ENCODE results near the gene GFOD2.
A peak's percentile ranks its signal among the peaks of the same experiment; 100 is the strongest.
"Not testable (repeated sequence)": the region's sequence is repeated elsewhere in the genome, so short reads cannot be mapped to it uniquely, and the experiment has no call there.

GFOD2 gene, protein sequence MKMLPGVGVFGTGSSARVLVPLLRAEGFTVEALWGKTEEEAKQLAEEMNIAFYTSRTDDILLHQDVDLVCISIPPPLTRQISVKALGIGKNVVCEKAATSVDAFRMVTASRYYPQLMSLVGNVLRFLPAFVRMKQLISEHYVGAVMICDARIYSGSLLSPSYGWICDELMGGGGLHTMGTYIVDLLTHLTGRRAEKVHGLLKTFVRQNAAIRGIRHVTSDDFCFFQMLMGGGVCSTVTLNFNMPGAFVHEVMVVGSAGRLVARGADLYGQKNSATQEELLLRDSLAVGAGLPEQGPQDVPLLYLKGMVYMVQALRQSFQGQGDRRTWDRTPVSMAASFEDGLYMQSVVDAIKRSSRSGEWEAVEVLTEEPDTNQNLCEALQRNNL

GRCh38 chr16:67719048-67719777, at the start of gene GFOD2:
Gene GFOD2, minus strand, starts transcription at chr16:67719316. Its CDS starts 33,601 bp downstream, at chr16:67685715.
- H3K27ac Mint-ChIP-seq = peak within 1 kb of the TSS; percentile 99
- ATAC-seq (replicated peaks) (peak; percentile 89 to 94), DNase-seq (peak; percentile 95)
- H3K4me1 Mint-ChIP-seq = peaks cover 26 to 38% of the 10 kb centered on the region in 2 donors
- H3K27me3 Mint-ChIP-seq = no peaks in the 10 kb centered on the region
- no peaks in the 10 kb centered on the region for H3K9me3 Mint-ChIP-seq
- H3K36me3 Mint-ChIP-seq = peaks cover 11 to 13% of the 10 kb centered on the region in 2 donors
- H3K4me3 Mint-ChIP-seq = peak within 1 kb of the TSS; percentile 98 to 99

DNA sequence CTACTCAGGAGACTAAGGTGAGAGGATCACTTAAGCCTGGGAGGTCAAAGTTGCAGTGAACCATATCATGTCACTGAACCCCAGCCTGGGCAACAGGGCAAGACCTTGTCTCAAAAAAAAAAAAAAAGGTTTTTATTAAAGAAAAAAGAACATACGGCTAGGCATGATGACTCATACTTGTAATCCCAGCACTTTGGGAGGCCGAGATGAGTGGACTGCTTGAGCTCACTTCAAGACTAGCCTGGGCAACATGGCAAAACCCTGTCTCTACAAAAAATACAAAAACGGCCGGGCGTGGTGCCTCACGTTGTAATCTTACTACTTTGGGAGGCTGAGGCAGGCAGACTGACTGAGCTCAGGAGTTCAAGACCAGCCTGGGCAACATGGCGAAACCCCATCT, 48.8 kb upstream of the GFOD2 start:
- no peak for DNase-seq
- H3K4me1 Mint-ChIP-seq = peaks cover 2 to 8% of the 10 kb centered on the region in 2 donors
- H3K27ac Mint-ChIP-seq = no peak overlapping the region
- no peaks in the 10 kb centered on the region for H3K27me3 Mint-ChIP-seq
- ATAC-seq (replicated peaks) = no peak
- H3K4me3 Mint-ChIP-seq = no peak overlapping the region
- peaks cover 33 to 46% of the 10 kb centered on the region in 2 donors for H3K36me3 Mint-ChIP-seq
- no peaks in the 10 kb centered on the region for H3K9me3 Mint-ChIP-seq

DNA sequence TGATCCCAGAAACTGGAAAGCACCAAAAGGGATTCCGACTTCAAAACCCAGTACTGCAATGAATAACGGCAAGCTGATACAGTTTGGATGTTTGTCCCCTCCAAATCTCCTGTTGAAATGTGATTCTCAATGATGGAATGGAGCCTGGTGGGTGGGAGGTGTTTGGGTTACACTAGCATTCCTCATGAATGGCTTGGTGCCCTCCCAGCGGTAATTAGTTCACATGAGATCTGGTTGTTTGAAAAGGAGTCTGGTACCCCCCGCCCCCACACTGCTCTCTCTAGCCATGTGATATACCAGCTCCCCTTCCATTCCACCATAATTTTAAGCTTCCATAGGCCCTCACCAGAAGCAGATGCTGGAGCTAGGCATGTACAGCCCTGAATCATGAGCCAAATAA, 47.2 kb upstream of the GFOD2 start:
- peaks cover 24 to 36% of the 10 kb centered on the region in 2 donors for H3K36me3 Mint-ChIP-seq

DNA sequence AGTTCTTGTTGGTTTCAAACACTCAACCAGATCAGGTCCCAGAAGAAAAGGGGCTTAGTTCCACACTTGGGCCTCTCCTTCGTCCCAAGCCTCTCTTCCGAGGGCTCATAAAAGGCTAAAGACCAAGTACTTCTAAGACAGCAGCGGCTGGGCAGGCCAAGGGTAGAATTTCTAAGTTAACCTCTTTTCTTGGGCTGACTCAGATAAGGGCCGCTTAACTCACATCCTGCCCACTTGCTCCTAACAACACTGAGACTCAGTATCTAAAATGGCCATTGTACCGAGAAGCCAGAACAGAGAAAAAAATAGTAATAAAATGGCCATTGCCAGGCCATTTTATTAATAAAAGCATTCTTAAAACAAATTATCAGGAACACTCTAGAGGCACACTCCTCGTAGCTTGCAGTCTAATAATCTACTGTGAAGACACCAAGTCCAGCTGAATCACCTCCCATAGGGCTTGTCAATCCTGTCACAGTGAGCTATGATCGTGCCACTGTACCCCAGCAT, 45.1 kb upstream of the GFOD2 start:
- Mint-ChIP-seq H3K27ac (no peak overlapping the region), H3K4me3 (no peak overlapping the region), H3K4me1 (peaks cover 19 to 28% of the 10 kb centered on the region in 2 donors), H3K9me3 (no peaks in the 10 kb centered on the region), H3K36me3 (peaks cover 18 to 34% of the 10 kb centered on the region in 2 donors), H3K27me3 (no peaks in the 10 kb centered on the region)
- ATAC-seq (replicated peaks) = no peak
- no peak for DNase-seq

More for the DNA sequence above, 47.2 kb upstream of the GFOD2 start:
- Mint-ChIP-seq H3K27ac (no peak overlapping the region), H3K4me1 (peaks cover 7 to 10% of the 10 kb centered on the region in 2 donors), H3K9me3 (no peaks in the 10 kb centered on the region), H3K4me3 (no peak overlapping the region), H3K27me3 (no peaks in the 10 kb centered on the region)
- ATAC-seq (replicated peaks) = no peak
- DNase-seq = no peak

DNA sequence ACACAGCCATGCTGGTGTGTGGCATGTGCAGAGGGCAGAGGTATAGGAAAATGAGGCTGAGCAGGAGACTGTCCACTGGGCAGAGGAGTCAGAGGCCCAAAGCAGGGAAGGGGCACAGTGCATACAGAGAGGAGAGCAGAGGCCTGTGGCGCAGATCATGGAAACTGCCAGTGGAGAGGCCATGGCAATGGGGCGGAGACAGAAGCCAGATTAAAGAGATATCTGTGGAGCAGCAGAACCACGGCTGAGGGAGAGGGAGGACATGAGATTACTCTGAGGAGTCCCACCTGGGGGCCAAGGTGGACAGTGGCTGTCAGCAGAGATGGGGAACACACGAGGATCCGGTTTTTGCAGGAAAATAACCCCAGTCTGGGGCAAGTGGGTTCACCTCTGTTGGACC, 44.0 kb upstream of the GFOD2 start:
- Mint-ChIP-seq H3K9me3 (no peaks in the 10 kb centered on the region), H3K4me1 (peaks cover 19 to 30% of the 10 kb centered on the region in 2 donors), H3K27ac (peak overlapping the region; percentile 48), H3K27me3 (no peaks in the 10 kb centered on the region), H3K36me3 (peaks cover 19 to 44% of the 10 kb centered on the region in 2 donors), H3K4me3 (no peak overlapping the region)
- no peak for ATAC-seq (replicated peaks)
- no peak for DNase-seq

DNA sequence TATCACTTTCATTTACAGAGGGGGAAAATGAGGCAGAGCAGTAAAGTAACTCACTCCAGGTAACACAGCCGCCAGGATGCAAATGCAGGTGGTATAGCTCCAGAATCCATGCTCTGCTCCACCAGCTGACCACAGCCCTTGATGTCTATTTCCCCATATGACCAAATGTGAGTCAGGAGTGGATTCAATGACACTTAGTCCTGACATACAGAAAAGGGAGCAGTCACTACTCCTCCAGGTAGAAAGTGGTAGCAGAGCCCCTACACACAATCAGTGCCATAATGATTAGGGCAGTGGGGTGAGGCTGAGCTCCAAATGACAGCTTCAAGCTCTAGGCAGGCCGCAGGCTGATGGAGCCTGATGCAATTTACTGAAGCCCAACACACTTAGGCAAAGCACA, 43.3 kb upstream of the GFOD2 start:
- no peak for DNase-seq
- no peaks in the 10 kb centered on the region for H3K27me3 Mint-ChIP-seq
- H3K9me3 Mint-ChIP-seq = no peaks in the 10 kb centered on the region
- no peak for ATAC-seq (replicated peaks)
- H3K36me3 Mint-ChIP-seq = peaks cover 21 to 44% of the 10 kb centered on the region in 2 donors
- H3K4me1 Mint-ChIP-seq = peaks cover 19 to 30% of the 10 kb centered on the region in 2 donors
- H3K4me3 Mint-ChIP-seq = no peak overlapping the region
- no peak overlapping the region for H3K27ac Mint-ChIP-seq

DNA sequence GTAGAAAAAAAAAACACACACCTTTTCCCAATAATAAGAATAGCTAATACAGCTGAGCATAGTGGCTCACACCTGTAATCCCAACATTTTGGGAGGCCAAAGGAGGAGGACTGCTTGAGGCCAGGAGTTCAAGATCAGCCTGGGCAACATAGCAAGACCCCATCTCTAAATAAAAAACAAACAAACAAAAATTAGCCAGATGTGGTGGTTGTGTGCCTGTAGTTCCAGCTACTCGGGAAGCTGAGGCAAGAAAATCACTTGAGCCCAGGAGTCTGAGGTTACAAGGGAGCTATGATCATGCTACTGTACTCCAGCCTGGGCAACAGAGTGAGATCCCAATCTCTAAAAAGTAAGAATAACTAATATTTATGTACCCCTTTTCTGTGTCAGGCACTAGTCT, 42.8 kb upstream of the GFOD2 start:
- Mint-ChIP-seq H3K4me1 (peaks cover 19 to 30% of the 10 kb centered on the region in 2 donors), H3K4me3 (no peak overlapping the region), H3K36me3 (peaks cover 24 to 42% of the 10 kb centered on the region in 2 donors), H3K27me3 (no peaks in the 10 kb centered on the region), H3K9me3 (no peaks in the 10 kb centered on the region), H3K27ac (no peak overlapping the region)
- DNase-seq (no peak), ATAC-seq (replicated peaks) (no peak)

GRCh38 chr16:67760956-67761230, 41.8 kb upstream of the GFOD2 start:
- Mint-ChIP-seq H3K4me1 (peaks cover 21 to 33% of the 10 kb centered on the region in 2 donors), H3K36me3 (peaks cover 24 to 34% of the 10 kb centered on the region in 2 donors), H3K4me3 (no peak overlapping the region), H3K27me3 (no peaks in the 10 kb centered on the region), H3K9me3 (no peaks in the 10 kb centered on the region), H3K27ac (peak overlapping the region; percentile 57)
- ATAC-seq (replicated peaks) = no peak
- no peak for DNase-seq

DNA sequence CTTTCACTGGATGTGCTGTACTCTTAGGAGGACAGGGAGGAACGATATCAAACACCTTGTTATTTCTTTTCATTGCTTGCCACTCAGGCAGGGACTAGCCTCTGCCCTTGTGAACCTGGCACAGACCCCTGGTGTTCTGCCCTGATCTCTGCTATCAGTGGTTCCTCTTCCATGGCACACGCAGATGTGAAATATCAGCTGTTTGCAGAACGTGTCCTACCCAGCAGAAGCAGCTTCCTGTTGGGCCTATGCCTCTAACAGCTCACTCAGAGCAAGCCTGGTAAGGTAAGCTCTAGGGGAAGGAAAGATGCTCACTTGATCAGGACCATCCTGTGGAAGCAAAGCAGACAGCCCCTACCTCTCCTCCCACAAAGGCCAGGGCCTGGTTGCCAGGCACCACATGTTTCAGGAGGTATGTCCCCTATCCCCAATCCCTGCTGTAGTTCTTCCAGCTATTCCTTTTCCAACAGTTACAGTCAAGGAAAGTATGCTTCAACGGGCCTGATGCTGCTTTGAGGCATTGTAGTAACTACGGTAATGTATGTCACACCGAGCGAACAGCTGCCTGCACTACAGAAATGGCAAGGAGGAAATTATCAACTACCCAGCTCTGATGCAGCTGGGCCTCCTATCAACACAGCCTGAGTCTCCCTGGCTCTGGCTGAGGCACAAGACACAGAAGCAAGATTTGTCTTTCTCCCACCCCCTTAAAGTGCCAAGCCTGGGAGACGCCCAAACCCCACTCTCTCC, 41.3 kb upstream of the GFOD2 start:
- peaks cover 24 to 37% of the 10 kb centered on the region in 2 donors for H3K4me1 Mint-ChIP-seq
- ATAC-seq (replicated peaks) (peak; percentile 31 to 60), DNase-seq (no peak)
- no peak overlapping the region for H3K4me3 Mint-ChIP-seq
- H3K36me3 Mint-ChIP-seq = peaks cover 23 to 34% of the 10 kb centered on the region in 2 donors
- H3K27me3 Mint-ChIP-seq = no peaks in the 10 kb centered on the region
- no peaks in the 10 kb centered on the region for H3K9me3 Mint-ChIP-seq
- H3K27ac Mint-ChIP-seq = peak overlapping the region; percentile 69

GRCh38 chr16:67758966-67759365, 39.9 kb upstream of the GFOD2 start:
- Mint-ChIP-seq H3K36me3 (peaks cover 26 to 44% of the 10 kb centered on the region in 2 donors), H3K27me3 (no peaks in the 10 kb centered on the region), H3K27ac (no peak overlapping the region), H3K9me3 (no peaks in the 10 kb centered on the region), H3K4me1 (peaks cover 27 to 37% of the 10 kb centered on the region in 2 donors), H3K4me3 (no peak overlapping the region)
- DNase-seq (no peak), ATAC-seq (replicated peaks) (no peak)

DNA sequence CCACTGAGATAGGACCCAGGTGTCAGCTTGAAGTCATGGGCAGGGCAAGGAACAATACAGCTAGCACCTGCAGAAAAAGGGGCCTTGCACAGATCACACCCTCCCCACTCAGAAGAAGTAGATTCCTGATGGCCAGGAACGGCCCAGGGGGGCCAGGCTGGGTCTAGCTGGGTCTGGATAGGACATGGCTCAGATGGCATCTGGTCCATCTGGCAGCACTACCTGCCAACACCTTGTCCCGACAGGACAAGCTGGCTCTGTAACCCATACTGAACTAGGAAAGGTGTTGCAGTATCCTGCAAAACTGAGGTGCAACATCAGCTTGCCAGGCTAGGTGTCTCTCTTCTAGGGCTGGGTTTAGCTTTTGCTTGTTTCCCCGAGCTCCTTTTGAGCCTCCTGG, 38.9 kb upstream of the GFOD2 start:
- DNase-seq (no peak), ATAC-seq (replicated peaks) (no peak)
- Mint-ChIP-seq H3K27me3 (no peaks in the 10 kb centered on the region), H3K4me1 (peaks cover 27 to 34% of the 10 kb centered on the region in 2 donors), H3K27ac (no peak overlapping the region), H3K4me3 (no peak overlapping the region), H3K9me3 (no peaks in the 10 kb centered on the region), H3K36me3 (peaks cover 30 to 50% of the 10 kb centered on the region in 2 donors)

GRCh38 chr16:67752641-67753040, 33.5 kb upstream of the GFOD2 start:
- ATAC-seq (replicated peaks) = no peak
- no peak overlapping the region for H3K4me3 Mint-ChIP-seq

GRCh38 chr16:67751331-67751730, 32.2 kb upstream of the GFOD2 start:
- ATAC-seq (replicated peaks); H3K27ac Mint-ChIP-seq; H3K9me3 Mint-ChIP-seq; H3K27me3 Mint-ChIP-seq; DNase-seq; H3K4me3 Mint-ChIP-seq: not testable (repeated sequence)
- H3K36me3 Mint-ChIP-seq = peaks cover 23 to 48% of the 10 kb centered on the region in 2 donors
- peaks cover 19 to 31% of the 10 kb centered on the region in 2 donors for H3K4me1 Mint-ChIP-seq

More at GRCh38 chr16:67752641-67753040, 33.5 kb upstream of the GFOD2 start:
- Mint-ChIP-seq H3K36me3 (peaks cover 29 to 45% of the 10 kb centered on the region in 2 donors), H3K9me3 (no peaks in the 10 kb centered on the region), H3K4me1 (peaks cover 19 to 31% of the 10 kb centered on the region in 2 donors), H3K27me3 (no peaks in the 10 kb centered on the region), H3K27ac (no peak overlapping the region)
- DNase-seq = no peak

DNA sequence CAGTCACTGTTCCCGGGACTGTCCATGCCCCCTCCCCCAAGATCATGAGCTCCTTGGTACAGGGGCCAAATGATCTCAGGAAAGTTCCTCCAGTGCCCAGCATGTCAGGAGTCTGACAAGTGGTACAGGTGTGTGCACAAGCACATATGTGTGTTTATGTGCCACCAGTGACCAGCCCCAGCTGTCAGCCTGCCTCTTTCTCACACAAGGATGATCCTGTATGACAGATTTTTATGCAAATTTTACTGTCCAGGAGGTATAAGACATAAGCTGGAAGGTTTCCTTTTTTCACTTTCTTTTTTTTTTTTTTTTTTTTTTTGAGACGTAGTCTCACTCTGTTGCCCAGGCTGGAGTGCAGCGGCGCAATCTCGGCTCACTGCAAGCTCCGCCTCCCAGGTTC, 31.4 kb upstream of the GFOD2 start:
- H3K4me3 Mint-ChIP-seq = no peak overlapping the region
- peak overlapping the region; percentile 70 for H3K27ac Mint-ChIP-seq

More for the DNA sequence above, 31.4 kb upstream of the GFOD2 start:
- ATAC-seq (replicated peaks) = peak; percentile 75 to 78
- DNase-seq = no peak
- Mint-ChIP-seq H3K4me1 (peaks cover 15 to 24% of the 10 kb centered on the region in 2 donors), H3K36me3 (peaks cover 23 to 46% of the 10 kb centered on the region in 2 donors), H3K27me3 (no peaks in the 10 kb centered on the region), H3K9me3 (no peaks in the 10 kb centered on the region)
